WTC11 (cell line): ENCODE measurements around the gene ATP2B2.

Source experiments
- ARID4B ChIP-seq: sonication (generic); formaldehyde crosslinking; IDR thresholded peaks from 2 replicates; pipeline ENCODE4 v1.8.0; 2023; ENCODE audit warnings: missing genetic modification reagents, mild to moderate bottlenecking, borderline replicate concordance
- ATF1 ChIP-seq: sonication (generic); formaldehyde crosslinking; IDR thresholded peaks from 2 replicates; pipeline ENCODE4 v1.8.1; 2023; ENCODE audit warnings: mild to moderate bottlenecking, moderate library complexity, missing genetic modification reagents
- GTF2I ChIP-seq: fragments of 250-450 bp; sonication (Bioruptor Pico); conservative IDR thresholded peaks from 2 replicates; pipeline ENCODE4 v1.4.0; 2021; ENCODE audit warnings: mild to moderate bottlenecking
- JUN ChIP-seq: sonication (generic); formaldehyde crosslinking; IDR thresholded peaks from 2 replicates; pipeline ENCODE4 v1.8.0; 2023; ENCODE audit warnings: mild to moderate bottlenecking, missing genetic modification reagents
- NFYB ChIP-seq: sonication (generic); formaldehyde crosslinking; conservative IDR thresholded peaks from 2 replicates; pipeline ENCODE4 v1.8.0; 2022; ENCODE audit warnings: low read depth, missing genetic modification reagents
- NR2C2 ChIP-seq: sonication (generic); formaldehyde crosslinking; IDR thresholded peaks from 2 replicates; pipeline ENCODE4 v1.8.0; 2022; ENCODE audit warnings: mild to moderate bottlenecking, missing genetic modification reagents
- NR3C1 ChIP-seq: sonication (generic); formaldehyde crosslinking; conservative IDR thresholded peaks from 2 replicates; pipeline ENCODE4 v1.8.1; 2023; ENCODE audit warnings: low read depth, mild to moderate bottlenecking, missing genetic modification reagents
- USF2 ChIP-seq: sonication (generic); formaldehyde crosslinking; IDR thresholded peaks from 2 replicates; pipeline ENCODE4 v1.8.1; 2023; ENCODE audit warnings: mild to moderate bottlenecking, missing genetic modification reagents, moderate library complexity
- ZMAT4 ChIP-seq: fragments of 250-450 bp; sonication (Bioruptor Pico); IDR thresholded peaks from 2 replicates; pipeline ENCODE4 v1.9.0; 2021; ENCODE audit warnings: mild to moderate bottlenecking
- TF ChIP-seq, protein P1 (sequence below): fragments of 200-600 bp; IDR thresholded peaks from 2 replicates; pipeline ENCODE4 v1.8.0; 2022; ENCODE audit warnings: antibody characterized with exemption
- TF ChIP-seq, protein P2 (sequence below): sonication (generic); formaldehyde crosslinking; IDR thresholded peaks from 2 replicates; pipeline ENCODE4 v1.8.1; 2022; ENCODE audit warnings: low read depth, missing genetic modification reagents, borderline replicate concordance

DNA sequence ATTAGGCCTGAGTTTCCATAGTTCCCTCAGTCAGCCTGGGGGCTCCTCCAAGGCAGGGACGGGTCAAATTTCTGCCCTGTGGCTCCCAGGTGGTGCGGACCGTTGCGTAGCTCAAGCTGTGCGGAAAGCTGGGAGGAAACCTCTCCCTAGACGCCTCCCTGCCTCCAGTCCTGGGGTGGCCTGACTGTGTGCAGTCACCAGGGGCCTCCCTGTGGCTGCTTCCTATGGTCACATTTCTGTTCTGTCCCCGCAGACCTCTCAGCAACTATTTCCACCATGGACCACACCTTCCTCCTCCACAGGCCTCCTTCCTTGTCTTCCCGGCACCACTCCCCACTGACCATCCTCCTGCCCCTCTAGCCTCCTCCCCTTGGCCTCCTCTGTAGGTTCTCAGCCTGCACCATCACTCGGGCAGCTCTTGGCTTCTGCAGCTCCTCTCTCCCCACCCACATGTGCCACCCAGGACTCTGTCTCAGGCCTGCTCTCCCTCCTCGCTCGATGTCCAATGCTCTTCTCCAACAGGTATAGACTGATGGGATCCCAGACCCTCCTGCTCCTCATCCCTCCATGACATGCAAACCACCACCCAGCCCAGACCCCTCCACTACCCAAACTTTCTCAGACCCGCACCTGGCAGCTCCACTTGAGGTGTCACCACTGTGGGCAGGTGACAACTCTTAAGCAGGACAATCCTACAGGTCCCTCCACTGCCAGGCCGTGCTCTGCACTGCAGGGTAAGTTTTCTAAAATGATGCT is 157.6 kb downstream of the ATP2B2 start:
- TF ChIP-seq JUN (CRISPR knock-in tag) (no peak), NFYB (CRISPR knock-in tag) (no peak), ATF1 (CRISPR knock-in tag) (no peak), ARID4B (CRISPR knock-in tag) (no peak), GTF2I (CRISPR knock-in tag) (no peak), ZMAT4 (CRISPR knock-in tag) (no peak), NR3C1 (CRISPR knock-in tag) (no peak), NR2C2 (CRISPR knock-in tag) (no peak), USF2 (no peak)
- TF ChIP-seq, protein P1, sequence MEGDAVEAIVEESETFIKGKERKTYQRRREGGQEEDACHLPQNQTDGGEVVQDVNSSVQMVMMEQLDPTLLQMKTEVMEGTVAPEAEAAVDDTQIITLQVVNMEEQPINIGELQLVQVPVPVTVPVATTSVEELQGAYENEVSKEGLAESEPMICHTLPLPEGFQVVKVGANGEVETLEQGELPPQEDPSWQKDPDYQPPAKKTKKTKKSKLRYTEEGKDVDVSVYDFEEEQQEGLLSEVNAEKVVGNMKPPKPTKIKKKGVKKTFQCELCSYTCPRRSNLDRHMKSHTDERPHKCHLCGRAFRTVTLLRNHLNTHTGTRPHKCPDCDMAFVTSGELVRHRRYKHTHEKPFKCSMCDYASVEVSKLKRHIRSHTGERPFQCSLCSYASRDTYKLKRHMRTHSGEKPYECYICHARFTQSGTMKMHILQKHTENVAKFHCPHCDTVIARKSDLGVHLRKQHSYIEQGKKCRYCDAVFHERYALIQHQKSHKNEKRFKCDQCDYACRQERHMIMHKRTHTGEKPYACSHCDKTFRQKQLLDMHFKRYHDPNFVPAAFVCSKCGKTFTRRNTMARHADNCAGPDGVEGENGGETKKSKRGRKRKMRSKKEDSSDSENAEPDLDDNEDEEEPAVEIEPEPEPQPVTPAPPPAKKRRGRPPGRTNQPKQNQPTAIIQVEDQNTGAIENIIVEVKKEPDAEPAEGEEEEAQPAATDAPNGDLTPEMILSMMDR: no peak
- TF ChIP-seq, protein P2, sequence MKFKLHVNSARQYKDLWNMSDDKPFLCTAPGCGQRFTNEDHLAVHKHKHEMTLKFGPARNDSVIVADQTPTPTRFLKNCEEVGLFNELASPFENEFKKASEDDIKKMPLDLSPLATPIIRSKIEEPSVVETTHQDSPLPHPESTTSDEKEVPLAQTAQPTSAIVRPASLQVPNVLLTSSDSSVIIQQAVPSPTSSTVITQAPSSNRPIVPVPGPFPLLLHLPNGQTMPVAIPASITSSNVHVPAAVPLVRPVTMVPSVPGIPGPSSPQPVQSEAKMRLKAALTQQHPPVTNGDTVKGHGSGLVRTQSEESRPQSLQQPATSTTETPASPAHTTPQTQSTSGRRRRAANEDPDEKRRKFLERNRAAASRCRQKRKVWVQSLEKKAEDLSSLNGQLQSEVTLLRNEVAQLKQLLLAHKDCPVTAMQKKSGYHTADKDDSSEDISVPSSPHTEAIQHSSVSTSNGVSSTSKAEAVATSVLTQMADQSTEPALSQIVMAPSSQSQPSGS (CRISPR knock-in tag): no peak
